Smooth muscle cell (in vitro differentiated cells): Measurements from ENCODE around the gene IPO11. TPM values are rescaled to one million over a fixed set of nuclear protein-coding genes. Genes with fewer than 3 reads are reported as not detected.
A peak's percentile ranks its signal among the peaks of the same experiment; 100 is the strongest.

Source experiments
- DNase-seq: peaks from one replicate; lab custom pipeline; 2025; ENCODE audit not compliant: unreplicated experiment; lab: John Stamatoyannopoulos, UW
- H2AFZ ChIP-seq: fragments of 200-600 bp; sonication (generic); 2 replicates; pipeline ENCODE4 v1.6.0; 2016; ENCODE audit warnings: antibody characterized with exemption, low read depth, mild to moderate bottlenecking
- H3F3A ChIP-seq: fragments of 200-600 bp; sonication (generic); 2 replicates; pipeline ENCODE4 v1.6.0; 2017; ENCODE audit warnings: antibody characterized with exemption, low read depth
- H3K27ac ChIP-seq: fragments of 200-600 bp; sonication (generic); 2 replicates; pipeline ENCODE4 v1.5.1; 2016; ENCODE audit warnings: low read depth, mild to moderate bottlenecking
- H3K27me3 ChIP-seq: fragments of 200-600 bp; sonication (generic); 2 replicates; pipeline ENCODE4 v1.6.1; 2016; ENCODE audit warnings: low read depth, mild to moderate bottlenecking
- H3K36me3 ChIP-seq: fragments of 200-600 bp; sonication (generic); 2 replicates; pipeline ENCODE4 v1.5.1; 2016; ENCODE audit warnings: low read depth
- H3K4me1 ChIP-seq: fragments of 200-600 bp; sonication (generic); 2 replicates; pipeline ENCODE4 v1.5.1; 2016; ENCODE audit warnings: low read depth
- H3K4me2 ChIP-seq: fragments of 200-600 bp; sonication (generic); 2 replicates; pipeline ENCODE4 v1.6.0; 2016; ENCODE audit warnings: mild to moderate bottlenecking
- H3K4me3 ChIP-seq: fragments of 200-600 bp; sonication (generic); 2 replicates; pipeline ENCODE4 v1.5.1; 2016; ENCODE audit warnings: mild to moderate bottlenecking
- H3K79me2 ChIP-seq: fragments of 200-600 bp; sonication (generic); 2 replicates; pipeline ENCODE4 v1.6.0; 2016; ENCODE audit warnings: low read depth, mild to moderate bottlenecking
- H3K9ac ChIP-seq: fragments of 200-600 bp; sonication (generic); 2 replicates; pipeline ENCODE4 v1.6.0; 2016; ENCODE audit warnings: low read depth
- H3K9me3 ChIP-seq: fragments of 200-600 bp; sonication (generic); replicated peaks from 2 replicates; pipeline ENCODE4 v1.5.1; 2016; ENCODE audit warnings: low read depth
- H4K20me1 ChIP-seq: fragments of 200-600 bp; sonication (generic); 2 replicates; pipeline ENCODE4 v1.6.0; 2016; ENCODE audit warnings: low read depth
- CTCF ChIP-seq: fragments of 200-600 bp; sonication (generic); IDR thresholded peaks from 2 replicates; pipeline ENCODE4 v1.5.1; 2017; ENCODE audit warnings: borderline replicate concordance, mild to moderate bottlenecking, antibody characterized with exemption; ENCODE audit not compliant: insufficient read depth, poor library complexity, severe bottlenecking
- WGBS: methylation state at CpG from one replicate; pipeline ENCODE4 v1.1.7; 2016; ENCODE audit warnings: low lambda C conversion rate; 5-methylcytosine and 5-hydroxymethylcytosine counted together
- polyA plus RNA-seq: library from polyadenylated mRNA; unstranded; fragments of >200 nt; fragmentation: Nextera tagmentation; extraction: Ambion mirVana; gene quantifications from 2 replicates; pipeline ENCODE4 v1.2.1, GENCODE V29; 2016
- total RNA-seq: library from RNA; depleted of rRNA; stranded (reverse); fragments of >200 nt; gene quantifications from 2 replicates; pipeline ENCODE4 v1.2.3, GENCODE V29; 2014

Gene IPO11
- total and polyA plus RNA-seq, 2 experiments from 2014 or later, result 9.3 to 31.8 TPM

GRCh38 chr5:62385131-62385530, 27.4 kb upstream of the IPO11 start:
- Histone ChIP-seq H3K9me3 (no peaks in the 10 kb centered on the region), H4K20me1 (peaks cover 5% of the 10 kb centered on the region), H3K27me3 (no peaks in the 10 kb centered on the region), H3K9ac (peak overlapping the region; percentile 8), H3K36me3 (peaks cover 42% of the 10 kb centered on the region), H3K4me2 (no peak overlapping the region), H3K79me2 (no peaks in the 10 kb centered on the region), H3F3A (no peaks in the 10 kb centered on the region), H2AFZ (no peak overlapping the region), H3K4me3 (no peak overlapping the region), H3K4me1 (no peaks in the 10 kb centered on the region), H3K27ac (peak overlapping the region; percentile 84)
- DNase-seq, result no peak
- no peak for TF ChIP-seq CTCF
- 81% methylated on average over 4 of the region's 4 CpGs for whole genome bisulfite sequencing

DNA sequence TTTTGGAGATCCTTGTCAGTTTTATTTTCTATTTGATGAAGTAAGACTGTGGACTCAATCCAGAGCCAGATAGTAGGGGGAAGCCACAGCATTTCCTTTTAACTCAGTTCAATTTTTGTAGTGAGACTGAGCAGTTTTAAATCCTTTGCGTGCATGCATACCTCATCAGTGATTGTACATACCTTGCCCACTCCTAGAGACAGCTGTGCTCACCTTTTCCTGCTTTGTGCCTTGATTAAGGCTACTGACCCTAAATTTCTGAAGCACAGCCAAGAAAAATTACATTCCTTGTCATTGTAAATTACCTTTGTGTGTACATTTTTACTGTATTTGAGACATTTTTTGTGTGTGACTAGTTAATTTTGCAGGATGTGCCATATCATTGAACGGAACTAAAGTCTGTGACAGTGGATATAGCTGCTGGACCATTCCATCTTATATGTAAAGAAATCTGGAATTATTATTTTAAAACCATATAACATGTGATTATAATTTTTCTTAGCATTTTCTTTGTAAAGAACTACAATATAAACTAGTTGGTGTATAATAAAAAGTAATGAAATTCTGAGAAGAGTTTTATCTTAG, 26.7 kb upstream of the IPO11 start:
- Histone ChIP-seq H3K36me3 (peaks cover 37% of the 10 kb centered on the region), H3K9me3 (no peaks in the 10 kb centered on the region), H3K27me3 (no peaks in the 10 kb centered on the region), H3K9ac (peak overlapping the region; percentile 8), H3K4me2 (no peak overlapping the region), H4K20me1 (peaks cover 5% of the 10 kb centered on the region), H3K4me1 (no peaks in the 10 kb centered on the region), H3K79me2 (no peaks in the 10 kb centered on the region), H3K27ac (peak overlapping the region; percentile 84), H2AFZ (no peak overlapping the region), H3K4me3 (no peak overlapping the region), H3F3A (no peaks in the 10 kb centered on the region)
- WGBS, result 74% methylated on average over 2 of the region's 2 CpGs
- TF ChIP-seq CTCF, result no peak
- no peak for DNase-seq

DNA sequence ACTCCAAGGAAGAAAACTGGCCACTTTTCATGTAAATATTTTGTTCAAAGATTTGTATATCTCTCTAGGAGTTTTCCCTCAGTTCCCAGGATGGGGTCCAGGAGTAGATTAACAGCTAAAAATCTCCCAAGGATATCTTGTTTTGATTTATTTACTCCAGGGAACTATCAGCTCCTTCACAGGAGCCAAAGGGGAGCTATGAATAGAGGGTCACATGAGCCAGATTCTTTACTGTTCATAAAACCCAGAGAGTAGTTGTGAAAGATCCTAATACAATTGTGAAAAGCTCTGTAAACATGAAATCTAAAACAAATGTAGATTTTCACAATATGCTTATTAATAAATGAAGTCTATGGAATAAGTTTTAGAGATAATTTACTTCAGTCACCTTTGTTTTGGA, 25.7 kb upstream of the IPO11 start:
- no peak for DNase-seq

More for the DNA sequence above, 25.7 kb upstream of the IPO11 start:
- Histone ChIP-seq H2AFZ (no peak overlapping the region), H3K36me3 (peaks cover 28% of the 10 kb centered on the region), H4K20me1 (peaks cover 5% of the 10 kb centered on the region), H3K4me1 (no peaks in the 10 kb centered on the region), H3K27me3 (no peaks in the 10 kb centered on the region), H3K4me2 (no peak overlapping the region), H3K27ac (peak overlapping the region; percentile 84), H3K9me3 (no peaks in the 10 kb centered on the region), H3F3A (no peaks in the 10 kb centered on the region), H3K4me3 (no peak overlapping the region), H3K9ac (no peak overlapping the region), H3K79me2 (no peaks in the 10 kb centered on the region)
- TF ChIP-seq CTCF, result no peak
